ENCODE measurements around the gene DESI1. TPM values are rescaled to one million over a fixed set of nuclear protein-coding genes. Genes with fewer than 3 reads are reported as not detected.

DESI1 gene
- total and polyA plus RNA-seq, 2 donors (not counting 1 experiment from before 2014, with no cell fraction given) = 17.3 to 26.3 TPM

- Histone ChIP-seq H3K4me1 (ENCODE audit: control insufficient read depth in 2 of 2, insufficient read depth in 2 of 2, low read length in 2 of 2) (no peaks in the 10 kb centered on the region), H2AFZ (ENCODE audit: insufficient read depth, low read depth, low read length, poor library complexity, severe bottlenecking) (no peak overlapping the region), H3K4me3 (ENCODE audit: control extremely low read depth in 1 of 5, extremely low read depth in 1 of 5, insufficient read depth in 1 of 5, low read depth in 2 of 5, low read length in 4 of 5) (no peak overlapping the region), H3K9me3 (ENCODE audit: control extremely low read depth in 1 of 3, control insufficient read depth in 2 of 3, insufficient read depth in 1 of 3, low read length in 2 of 3) (no peaks in the 10 kb centered on the region), H3K4me2 (replicated peaks; ENCODE audit: low read depth, low read length, poor library complexity, severe bottlenecking) (no peak overlapping the region), H3K27me3 (replicated peaks in 1 of 4; ENCODE audit: control extremely low read depth in 1 of 4, control insufficient read depth in 3 of 4, insufficient read depth in 4 of 4, low read length in 3 of 4) (no peaks in the 10 kb centered on the region), H3K9ac (ENCODE audit: low read length) (no peak overlapping the region), H3K36me3 (replicated peaks in 1 of 2; ENCODE audit: control extremely low read depth in 1 of 2, control insufficient read depth in 1 of 2, extremely low read depth in 1 of 2, insufficient read depth in 2 of 2, low read length in 1 of 2) (peaks cover 18 to 80% of the 10 kb centered on the region in 2 experiments), H4K20me1 (ENCODE audit: control insufficient read depth, insufficient read depth, low read length, poor library complexity, severe bottlenecking) (peaks cover 32% of the 10 kb centered on the region), H3K79me2 (ENCODE audit: control insufficient read depth, insufficient read depth, low read length) (peaks cover 15% of the 10 kb centered on the region), H3K27ac (ENCODE audit: low read length in 2 of 2) (no peak overlapping the region)
- 100% methylated on average over 6 of the region's 11 CpGs for WGBS (ENCODE audit: insufficient coverage)
- no peaks in the 10 kb centered on the region for H3K9me3 Mint-ChIP-seq (ENCODE audit: insufficient read depth)
- H3K4me1 Mint-ChIP-seq = peaks cover 5% of the 10 kb centered on the region
- TF ChIP-seq EZH2 (IDR thresholded peaks at IDR 0.05; ENCODE audit: borderline replicate concordance, insufficient read depth, low read depth, low read length, poor library complexity, severe bottlenecking) = no peak
- TF ChIP-seq CTCF (IDR thresholded peaks at IDR 0.05) = no peak
- DNase-seq (no peak), ATAC-seq (ENCODE audit: low read depth) (no peak)
- intact Hi-C loops (cut with micrococcal nuclease) = no loop called here
- H3K27ac Mint-ChIP-seq = no peak overlapping the region
- no peak overlapping the region for H3K4me3 Mint-ChIP-seq
- POLR2A ChIA-PET = no interaction called here
- CTCF ChIA-PET = no interaction called here
- H3K27me3 Mint-ChIP-seq = no peaks in the 10 kb centered on the region
These were observed 30.0 kb upstream of the DESI1 start for GRCh38 chr22:41650821-41651220.

- peaks cover 32% of the 10 kb centered on the region for H4K20me1 ChIP-seq (ENCODE audit: control insufficient read depth, insufficient read depth, low read length, poor library complexity, severe bottlenecking)
- H2AFZ ChIP-seq (ENCODE audit: insufficient read depth, low read depth, low read length, poor library complexity, severe bottlenecking) = no peak overlapping the region
- no peak overlapping the region for H3K9ac ChIP-seq (ENCODE audit: low read length)
- H3K79me2 ChIP-seq (ENCODE audit: control insufficient read depth, insufficient read depth, low read length) = peaks cover 21% of the 10 kb centered on the region
- ChIA-PET CTCF (no interaction called here), POLR2A (no interaction called here)
- ATAC-seq (ENCODE audit: low read depth) (no peak), DNase-seq (no peak)
- Mint-ChIP-seq H3K27ac (no peak overlapping the region), H3K27me3 (no peaks in the 10 kb centered on the region), H3K4me3 (no peak overlapping the region), H3K9me3 (ENCODE audit: insufficient read depth) (no peaks in the 10 kb centered on the region), H3K4me1 (peaks cover 5% of the 10 kb centered on the region)
- no peak overlapping the region for H3K27ac ChIP-seq (ENCODE audit: low read length in 2 of 2)
- 100% methylated on average over 1 of the region's 1 CpG for WGBS (ENCODE audit: insufficient coverage)
- TF ChIP-seq EZH2 (IDR thresholded peaks at IDR 0.05; ENCODE audit: borderline replicate concordance, insufficient read depth, low read depth, low read length, poor library complexity, severe bottlenecking) (no peak), CTCF (IDR thresholded peaks at IDR 0.05) (no peak)
- no peaks in the 10 kb centered on the region for H3K9me3 ChIP-seq (ENCODE audit: control extremely low read depth in 1 of 3, control insufficient read depth in 2 of 3, insufficient read depth in 1 of 3, low read length in 2 of 3)
- peaks cover 18 to 78% of the 10 kb centered on the region in 2 experiments for H3K36me3 ChIP-seq (replicated peaks in 1 of 2; ENCODE audit: control extremely low read depth in 1 of 2, control insufficient read depth in 1 of 2, extremely low read depth in 1 of 2, insufficient read depth in 2 of 2, low read length in 1 of 2)
- no peak overlapping the region for H3K4me3 ChIP-seq (ENCODE audit: control extremely low read depth in 1 of 5, extremely low read depth in 1 of 5, insufficient read depth in 1 of 5, low read depth in 2 of 5, low read length in 4 of 5)
- intact Hi-C loops (cut with micrococcal nuclease) = no loop called here
- no peaks in the 10 kb centered on the region for H3K27me3 ChIP-seq (replicated peaks in 1 of 4; ENCODE audit: control extremely low read depth in 1 of 4, control insufficient read depth in 3 of 4, insufficient read depth in 4 of 4, low read length in 3 of 4)
- no peak overlapping the region for H3K4me2 ChIP-seq (replicated peaks; ENCODE audit: low read depth, low read length, poor library complexity, severe bottlenecking)
- no peaks in the 10 kb centered on the region for H3K4me1 ChIP-seq (ENCODE audit: control insufficient read depth in 2 of 2, insufficient read depth in 2 of 2, low read length in 2 of 2)
These were observed 29.4 kb upstream of the DESI1 start for GRCh38 chr22:41650229-41650628.

Measured in B cell (primary cell).